Hematopoietic multipotent progenitor cell treated with erythropoietin and hydrocortisone succinate and interleukin-3 and kit ligand, for 15 days (in vitro differentiated cells): ENCODE data around the gene CEP57L1.

Experiments used
- DNase-seq: peaks from one replicate; pipeline ENCODE4 v3.0.0-alpha.2; 2015; ENCODE audit warnings: low spot score

The CEP57L1 gene

GRCh38 chr6:109095036-109095834, at the start of gene CEP57L1:
Gene CEP57L1, plus strand, starts transcription at chr6:109095507. Its CDS starts 49,715 bp downstream, at chr6:109145222.
- peak; percentile 95 for DNase-seq

- no peak for DNase-seq
Measured at GRCh38 chr6:109048176-109048575, 47.1 kb upstream of the CEP57L1 start.

- DNase-seq, result no peak
Measured at GRCh38 chr6:109048670-109049415, 46.5 kb upstream of the CEP57L1 start.

- DNase-seq, result no peak
Measured at GRCh38 chr6:109050012-109050411, 45.3 kb upstream of the CEP57L1 start.

GRCh38 chr6:109050447-109051102, 44.7 kb upstream of the CEP57L1 start:
- DNase-seq, result no peak

GRCh38 chr6:109051301-109052017, 43.8 kb upstream of the CEP57L1 start:
- DNase-seq, result no peak

GRCh38 chr6:109052018-109052651, 43.2 kb upstream of the CEP57L1 start:
- no peak for DNase-seq

GRCh38 chr6:109052852-109053251, 42.5 kb upstream of the CEP57L1 start:
- DNase-seq, result no peak

GRCh38 chr6:109053336-109053735, 42.0 kb upstream of the CEP57L1 start:
- no peak for DNase-seq

GRCh38 chr6:109055771-109056235, 39.5 kb upstream of the CEP57L1 start:
- no peak for DNase-seq

GRCh38 chr6:109056661-109057060, 38.6 kb upstream of the CEP57L1 start:
- no peak for DNase-seq

- no peak for DNase-seq
Measured at GRCh38 chr6:109058620-109059019, 36.7 kb upstream of the CEP57L1 start.

GRCh38 chr6:109059153-109059552, 36.2 kb upstream of the CEP57L1 start:
- DNase-seq, result peak; percentile 28

GRCh38 chr6:109059571-109060021, 35.7 kb upstream of the CEP57L1 start:
- DNase-seq, result no peak

GRCh38 chr6:109060571-109060970, 34.7 kb upstream of the CEP57L1 start:
- DNase-seq, result no peak

- no peak for DNase-seq
Measured at GRCh38 chr6:109062216-109062615, 33.1 kb upstream of the CEP57L1 start.

- DNase-seq, result no peak
Measured at GRCh38 chr6:109062767-109063352, 32.4 kb upstream of the CEP57L1 start.

GRCh38 chr6:109069746-109070145, 25.6 kb upstream of the CEP57L1 start:
- no peak for DNase-seq

GRCh38 chr6:109071125-109071917, 24.0 kb upstream of the CEP57L1 start:
- DNase-seq, result no peak
